Stimulated activated CD8-positive, alpha-beta memory T cell treated with anti-CD3 and anti-CD28 coated beads, Interleukin-4, amount 100 ng/mL, for 48 hours (primary cell): ENCODE measurements around the gene DNAL4.
"Not testable (repeated sequence)": the region's sequence is repeated elsewhere in the genome, so short reads cannot be mapped to it uniquely, and the experiment has no call there.

Experiments used
- DNase-seq: peaks from one replicate; pipeline ENCODE4 v3.0.0-alpha.2; 2020

The DNAL4 gene

DNA sequence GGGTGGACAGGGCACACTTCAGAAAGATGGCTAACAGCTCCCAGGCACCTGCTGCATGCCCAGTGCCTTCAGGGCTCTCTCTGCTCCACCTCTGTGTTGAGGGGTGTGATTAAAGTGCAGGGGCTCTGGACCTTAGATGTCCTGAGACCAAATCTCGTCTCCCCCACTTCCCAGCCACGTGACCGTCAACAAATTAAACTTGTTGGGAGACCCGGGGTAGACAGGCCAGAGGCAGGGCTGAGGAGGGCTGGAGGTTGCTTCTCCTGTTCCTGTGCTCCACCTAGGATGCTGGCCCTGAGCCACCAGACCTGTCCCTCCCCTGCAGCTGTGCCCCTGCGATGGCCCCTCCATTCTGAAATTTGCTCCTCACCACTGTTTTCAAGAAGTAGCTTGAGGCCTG is 32.9 kb upstream of the DNAL4 start:
- DNase-seq: no peak

DNA sequence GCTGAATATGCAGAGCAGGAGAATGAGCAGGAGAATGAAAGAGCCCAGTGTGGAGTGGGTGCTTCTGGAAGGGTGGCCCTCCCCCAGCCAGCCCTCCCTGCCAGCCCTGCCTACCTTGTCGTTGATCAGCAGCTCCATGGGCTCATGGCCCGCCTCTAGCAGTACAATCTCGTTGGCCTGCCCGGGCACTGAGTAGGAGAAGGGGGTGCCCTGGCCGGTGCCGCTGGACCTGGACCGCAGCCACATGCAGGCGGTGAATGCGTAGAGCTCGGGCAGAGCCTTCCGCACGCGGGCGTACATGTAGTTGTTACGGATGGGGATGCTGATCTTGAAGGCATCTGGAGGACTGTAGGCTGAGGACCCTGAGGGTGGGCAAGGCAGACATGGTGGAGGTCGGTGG is 32.4 kb upstream of the DNAL4 start:
- no peak for DNase-seq

DNA sequence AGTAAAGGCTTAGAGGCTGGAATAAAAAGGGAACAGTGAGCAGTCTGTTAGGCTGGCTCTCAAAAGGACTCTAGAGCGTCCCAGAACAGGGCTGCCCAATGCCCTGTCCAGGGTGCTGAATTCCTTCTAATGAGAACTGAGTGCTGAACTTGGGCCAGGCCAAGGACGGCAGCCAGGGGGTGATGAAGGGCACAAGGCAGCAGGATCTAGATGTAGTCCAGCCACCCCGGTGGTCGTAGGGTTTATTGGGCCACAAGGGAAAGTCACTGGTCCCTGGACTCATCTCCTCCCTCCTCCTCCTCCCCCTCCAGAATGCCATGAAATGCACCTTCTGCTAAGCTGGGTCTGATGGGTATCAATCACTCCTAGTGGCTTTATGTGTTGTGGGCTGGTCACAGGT is 30.6 kb upstream of the DNAL4 start:
- DNase-seq: peak; percentile 64

DNA sequence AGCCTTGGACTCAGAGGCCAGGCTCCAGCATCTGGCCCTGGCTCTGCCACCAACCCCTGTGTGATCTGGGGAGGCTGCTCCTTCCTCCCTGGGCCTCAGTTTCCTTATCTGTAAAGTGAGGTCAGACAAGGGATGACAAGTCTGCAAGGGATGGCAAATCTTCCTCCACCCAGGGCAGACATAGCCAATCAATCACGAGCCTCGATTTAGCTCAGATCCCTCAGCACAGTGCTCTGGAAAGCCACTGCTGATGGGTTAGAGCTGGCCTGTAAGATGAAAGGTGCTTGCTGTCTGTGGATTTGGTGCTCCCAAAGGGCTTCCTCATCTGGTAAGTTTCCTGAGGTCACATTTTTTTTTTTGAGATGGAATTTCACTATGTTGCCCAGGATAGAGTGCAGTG is 29.7 kb upstream of the DNAL4 start:
- DNase-seq: no peak

DNA sequence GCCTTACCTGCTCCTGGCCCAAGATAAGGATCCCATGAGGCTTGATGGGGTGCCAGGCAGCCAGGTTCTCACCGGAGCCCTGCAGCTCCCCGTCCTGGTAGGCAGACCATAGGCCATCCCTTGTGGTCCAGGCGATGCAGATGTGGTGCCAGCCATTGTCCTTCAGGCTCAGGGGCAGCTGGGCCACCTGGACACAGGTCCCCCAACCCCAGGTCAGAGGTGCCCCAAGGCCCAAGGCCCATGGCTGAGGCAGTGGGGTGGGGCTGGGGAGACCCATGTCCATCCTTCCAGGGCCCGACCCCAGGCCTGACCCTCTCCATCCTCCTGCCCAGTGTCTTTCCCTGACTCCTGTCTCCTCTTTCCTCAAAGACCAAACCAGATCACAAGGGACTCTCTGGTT is 29.1 kb upstream of the DNAL4 start:
- DNase-seq: no peak

DNA sequence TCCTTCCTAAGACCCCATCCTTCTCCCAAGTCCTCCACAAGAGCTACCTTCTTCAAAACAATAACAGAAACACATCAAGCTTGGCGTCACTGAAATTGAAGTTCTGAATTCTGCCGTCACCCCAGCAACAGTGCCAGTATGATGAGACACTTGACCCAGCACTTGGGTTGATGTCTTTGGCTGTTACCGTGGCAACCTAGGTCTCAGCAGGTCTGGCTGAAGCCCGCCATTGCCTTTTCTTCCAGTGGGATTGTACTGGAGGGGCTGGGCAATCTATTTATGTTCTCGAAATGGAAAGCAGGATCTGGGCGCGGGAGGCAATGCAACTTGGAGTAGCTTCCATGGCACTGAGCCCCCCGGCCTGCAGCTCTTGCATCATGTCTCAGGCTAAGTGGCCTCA is 26.1 kb upstream of the DNAL4 start:
- no peak for DNase-seq

DNA sequence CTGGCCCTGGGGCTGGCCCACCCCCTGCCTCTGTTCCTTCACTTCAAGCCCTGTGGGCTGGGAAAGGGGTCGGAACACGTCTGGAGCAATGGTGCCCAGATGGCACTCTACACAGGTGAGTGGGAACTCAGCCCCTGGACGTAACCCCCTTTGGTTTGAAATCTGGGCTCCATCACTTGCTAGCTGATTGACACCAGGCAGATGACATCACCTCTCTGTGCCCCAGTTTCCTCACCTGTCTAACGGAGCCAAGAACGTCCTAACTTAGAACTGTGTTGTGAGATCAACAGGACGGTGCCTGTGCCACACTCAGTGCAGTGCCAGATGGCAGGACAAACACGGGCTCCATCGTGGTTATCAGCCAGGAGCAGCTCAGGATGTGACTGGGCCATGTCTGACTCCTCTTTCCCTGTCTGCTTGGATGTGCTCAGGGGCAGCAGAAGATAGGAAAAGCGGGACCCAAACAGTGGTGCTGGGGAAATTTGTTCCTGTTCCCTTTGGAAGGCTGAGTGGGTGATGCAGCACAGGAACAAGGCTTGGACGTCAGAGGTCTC is 25.5 kb upstream of the DNAL4 start:
- no peak for DNase-seq

DNA sequence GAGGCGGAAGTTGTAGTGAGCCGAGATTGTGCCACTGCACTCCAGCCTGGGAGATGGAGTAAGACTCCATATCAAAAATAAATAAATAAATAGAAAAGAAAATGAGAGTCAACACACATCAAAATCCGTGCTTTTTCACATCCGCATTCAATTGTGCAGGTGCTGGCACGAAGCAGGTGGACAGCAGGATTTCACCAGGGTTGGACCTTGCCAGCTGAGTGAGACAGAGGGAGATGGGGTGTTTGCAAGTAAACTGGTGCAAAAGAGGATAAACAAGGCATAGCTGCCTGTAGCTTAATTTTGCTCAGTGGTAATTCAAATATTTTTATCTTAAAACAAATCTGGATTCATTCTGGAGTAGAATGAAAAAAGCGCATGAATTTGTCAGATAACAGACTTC is 23.3 kb upstream of the DNAL4 start:
- DNase-seq: no peak

DNA sequence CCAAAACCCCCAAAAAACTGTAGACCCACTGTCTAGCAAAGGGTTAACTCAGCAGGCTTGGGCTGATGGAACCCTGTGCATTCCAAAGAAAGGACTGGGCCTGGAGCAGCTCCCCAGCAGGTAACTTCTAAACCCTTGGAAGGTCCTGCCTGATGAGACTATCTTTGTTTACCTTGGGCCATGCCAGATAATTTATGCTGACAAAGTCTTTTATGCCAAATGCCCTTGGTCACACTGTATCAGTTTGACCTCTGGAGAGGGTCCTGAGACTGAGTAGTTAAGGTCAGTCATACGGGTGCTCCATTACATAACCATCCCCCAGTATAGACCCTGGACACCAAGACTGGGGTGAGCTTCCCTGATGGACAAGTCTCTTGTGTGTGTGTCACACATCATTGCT is 21.9 kb upstream of the DNAL4 start:
- no peak for DNase-seq

DNA sequence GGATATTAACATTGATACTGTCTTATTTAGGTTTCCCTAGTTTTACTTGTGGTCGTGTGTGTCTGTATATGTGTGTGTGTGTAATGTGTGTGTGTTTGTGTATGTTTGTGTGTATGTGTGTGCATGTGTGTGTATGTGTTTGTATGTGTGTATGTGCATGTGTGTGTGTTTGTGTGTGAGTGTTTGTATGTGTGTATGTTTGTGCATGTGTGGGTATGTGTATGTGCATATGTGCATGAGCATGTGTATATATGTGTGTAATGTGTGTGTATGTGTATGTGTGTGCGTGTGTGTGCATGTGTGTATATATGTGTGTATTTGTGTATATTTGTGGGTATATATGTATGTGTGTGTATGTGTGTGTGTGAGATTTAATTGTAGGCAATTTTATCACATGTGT is 17.3 kb upstream of the DNAL4 start:
- DNase-seq: no peak

DNA sequence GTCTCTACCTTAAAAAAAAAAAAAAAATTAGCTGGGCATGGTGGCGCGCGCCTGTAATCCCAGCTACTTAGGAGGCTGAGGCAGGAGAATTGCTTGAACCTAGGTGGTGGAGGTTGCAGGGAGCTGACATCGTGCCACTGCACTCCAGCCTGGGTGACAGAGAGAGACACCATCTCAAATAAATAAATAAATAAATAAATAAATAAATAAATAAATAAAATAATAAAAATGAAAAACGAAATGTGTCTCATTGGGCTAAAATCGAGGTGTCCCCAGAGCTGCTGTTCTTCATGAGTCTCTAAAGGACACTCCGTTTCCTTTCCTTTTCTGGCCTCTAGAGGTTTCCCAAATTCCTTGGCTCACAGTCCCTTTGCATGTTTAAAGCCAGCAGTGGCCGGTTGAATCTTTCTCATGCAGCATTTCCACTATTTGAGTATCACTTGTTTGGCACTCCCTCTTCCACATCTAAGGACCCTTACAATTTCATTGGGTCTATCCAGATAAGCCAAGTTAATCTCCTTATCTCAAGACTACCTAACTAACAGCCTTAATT is 11.2 kb upstream of the DNAL4 start:
- DNase-seq: not testable (repeated sequence)

DNA sequence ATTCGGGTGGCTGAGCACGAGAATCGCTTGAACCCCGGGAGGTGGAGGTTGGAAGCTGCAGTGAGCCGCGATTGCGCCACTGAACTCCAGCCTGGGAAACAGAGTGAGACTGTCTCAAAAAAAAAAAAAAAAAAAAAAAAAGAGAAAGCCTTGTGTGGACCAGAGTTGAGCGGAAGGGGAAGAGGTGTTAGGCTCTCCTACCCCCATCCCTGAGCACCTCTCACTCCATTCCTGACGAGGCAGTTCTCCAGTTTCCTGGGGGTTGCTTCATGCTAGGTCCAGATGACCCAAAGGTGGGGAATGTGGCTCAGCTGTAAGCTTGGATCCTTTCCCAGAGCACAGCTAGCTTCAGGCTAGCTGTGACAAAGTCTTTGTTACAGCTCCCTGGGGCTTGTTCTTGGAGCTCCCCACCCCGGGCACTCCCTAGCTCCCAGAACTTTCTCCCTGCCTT is 8.8 kb upstream of the DNAL4 start:
- no peak for DNase-seq

DNA sequence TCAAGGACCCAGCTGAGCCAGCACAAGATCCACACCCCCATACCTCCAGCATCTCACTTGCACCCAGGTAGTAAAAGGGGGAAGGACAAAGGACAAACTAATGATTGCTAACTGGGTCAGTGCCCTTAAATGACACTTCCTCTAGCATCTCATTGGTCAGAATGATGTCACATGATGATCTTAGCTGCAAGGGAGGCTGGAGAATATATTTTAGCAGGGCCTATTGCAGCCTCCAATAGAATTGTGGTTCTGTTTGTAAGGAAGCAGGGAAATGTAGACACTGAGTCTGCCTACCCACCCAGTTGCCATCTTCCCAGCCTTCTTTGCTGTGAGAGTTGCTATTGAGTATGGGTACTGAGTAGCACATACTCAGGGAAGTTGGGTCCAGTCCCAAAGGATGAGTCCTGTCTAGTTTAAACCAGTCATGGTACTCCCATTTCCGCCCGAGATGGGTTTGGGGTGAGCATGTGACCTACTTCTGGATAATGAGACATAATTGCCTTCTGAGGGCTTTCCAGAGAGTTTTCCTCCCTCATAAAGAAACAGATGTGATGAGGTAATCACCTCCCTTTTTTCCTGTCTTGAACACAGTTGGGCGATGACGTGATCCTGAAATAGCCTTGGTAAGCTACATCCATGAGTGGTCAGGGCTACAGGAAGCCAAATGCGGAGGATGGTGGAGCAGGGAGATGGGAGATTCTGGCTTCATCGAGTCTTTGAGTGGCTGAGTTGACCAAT is 5.5 kb upstream of the DNAL4 start:
- DNase-seq: no peak

DNA sequence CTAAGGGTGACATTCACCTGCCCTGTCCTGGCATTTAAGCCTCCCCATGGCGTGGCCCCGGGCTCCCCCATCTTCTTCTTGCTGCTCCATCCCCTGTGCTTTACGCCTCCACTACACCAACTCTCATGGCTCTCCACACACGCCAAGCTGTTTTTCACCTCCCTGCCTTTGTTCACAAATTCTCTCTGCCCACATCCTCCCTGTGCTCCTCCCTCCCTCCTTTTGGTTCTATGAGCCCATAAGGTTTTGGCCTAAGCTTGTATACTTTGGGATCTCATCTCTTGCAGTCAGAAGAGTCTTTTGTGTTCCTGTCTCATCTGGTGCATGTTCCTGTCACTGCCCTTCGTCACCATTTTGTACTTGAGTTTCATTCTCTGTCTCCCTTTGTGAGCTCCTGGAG is 4.6 kb upstream of the DNAL4 start:
- no peak for DNase-seq

DNA sequence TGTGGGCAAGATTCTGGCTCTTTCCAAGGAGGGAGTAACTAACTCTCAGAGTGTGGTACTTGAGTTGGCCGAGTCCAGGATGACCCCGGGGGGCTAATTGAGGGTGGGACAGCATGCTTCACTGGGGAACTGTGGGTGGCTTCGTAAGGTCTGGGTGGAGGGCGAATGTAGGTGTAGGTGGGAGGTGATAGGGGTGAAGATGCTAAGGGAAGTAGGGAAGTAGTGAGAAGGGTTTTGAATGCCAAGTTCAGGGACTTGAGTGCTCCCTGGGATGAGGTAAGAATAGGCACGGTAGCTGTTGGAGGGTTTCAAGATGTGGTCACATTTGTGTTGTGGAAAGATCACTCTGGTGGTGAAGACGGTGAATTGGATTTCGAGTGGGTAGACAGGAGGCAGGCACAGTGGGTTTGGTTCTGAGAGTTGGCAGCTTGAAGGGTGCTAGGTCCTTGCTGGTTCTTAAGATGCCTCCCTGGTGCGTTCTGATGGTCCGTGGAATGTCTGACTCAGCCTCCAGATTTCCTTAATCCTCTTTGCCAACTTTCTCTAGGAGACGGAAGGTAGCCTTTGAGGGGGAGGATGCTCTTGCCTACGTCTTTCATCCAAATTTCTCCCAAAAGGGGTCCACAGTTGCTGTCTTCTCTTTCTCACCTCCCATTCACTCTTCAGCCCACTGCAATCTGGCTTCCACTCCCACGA is 2.5 kb upstream of the DNAL4 start:
- no peak for DNase-seq

DNA sequence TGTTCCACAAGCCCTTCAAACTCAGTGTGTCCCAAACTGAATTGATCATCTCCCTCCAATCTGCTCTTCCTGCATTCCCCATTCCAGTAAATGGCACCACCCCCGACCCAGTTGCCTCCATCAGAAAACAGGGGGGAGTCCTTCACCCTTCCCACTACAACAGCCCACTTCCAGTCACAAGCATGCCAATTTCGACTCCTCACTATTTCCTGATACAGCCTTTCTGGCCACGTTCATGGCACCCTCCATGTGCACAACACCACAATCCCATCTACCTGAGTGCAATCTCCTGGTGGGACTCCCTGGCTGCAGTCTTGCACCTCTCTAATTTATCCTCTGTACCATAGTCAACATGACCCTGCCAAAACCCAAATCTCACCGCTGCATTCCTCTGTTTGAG is 1.6 kb upstream of the DNAL4 start:
- no peak for DNase-seq

DNA sequence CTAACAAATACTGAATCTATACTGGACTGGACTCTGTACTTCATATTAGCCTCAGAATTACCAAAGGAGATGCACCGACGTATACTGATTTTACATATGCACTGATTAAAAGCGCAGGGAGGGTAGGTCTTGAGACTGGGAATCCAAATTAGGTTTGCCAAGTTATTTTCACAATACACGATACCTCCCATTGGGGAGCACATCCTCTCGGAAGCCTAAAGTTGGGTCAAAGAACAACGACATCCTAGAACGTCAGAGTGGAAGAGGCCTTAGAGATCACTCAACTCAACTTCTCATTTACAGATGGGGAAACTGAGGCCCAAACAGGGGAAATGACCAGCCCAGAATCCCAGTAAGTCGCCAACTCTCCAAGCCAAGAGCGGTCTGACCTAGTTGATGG is 626 bp downstream of the DNAL4 start:
- no peak for DNase-seq

DNA sequence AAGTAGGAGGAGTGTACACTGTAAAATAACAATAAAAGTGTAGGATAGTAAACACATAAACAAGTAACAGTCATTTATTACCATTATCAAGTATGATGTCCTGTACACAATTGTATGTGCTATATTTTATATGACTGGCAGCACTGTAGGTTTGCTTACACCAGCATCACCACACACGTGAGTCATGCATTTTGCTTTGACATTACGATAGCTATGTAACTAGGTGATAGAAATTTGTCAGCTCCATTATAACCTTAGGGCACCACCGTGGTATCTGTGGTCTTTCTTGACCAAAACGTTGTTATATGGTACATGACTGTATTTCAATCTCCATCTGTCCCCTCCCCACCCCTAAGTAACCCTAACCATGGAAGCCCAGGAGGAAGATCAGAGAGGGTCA is 1.1 kb downstream of the DNAL4 start:
- peak; percentile 38 for DNase-seq

DNA sequence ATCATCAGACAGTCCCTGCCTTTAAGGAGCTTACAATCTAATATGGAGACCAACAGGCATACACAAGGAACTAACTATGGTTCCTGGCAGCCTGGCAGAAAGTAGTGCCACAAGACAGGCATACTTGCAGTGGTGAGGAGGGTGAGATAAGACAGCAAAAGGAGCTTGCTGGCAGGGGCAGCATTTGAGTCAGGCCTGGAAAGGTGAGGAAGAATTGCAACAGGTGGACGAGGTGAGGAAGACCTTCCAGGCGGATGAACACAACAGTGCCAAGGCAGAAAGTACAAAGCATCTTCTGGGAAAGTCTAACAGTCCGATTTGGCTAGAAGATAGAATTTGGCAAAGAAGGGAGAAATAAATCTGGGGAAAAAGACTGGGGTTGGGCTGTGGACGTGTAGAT is 4.3 kb downstream of the DNAL4 start:
- no peak for DNase-seq

DNA sequence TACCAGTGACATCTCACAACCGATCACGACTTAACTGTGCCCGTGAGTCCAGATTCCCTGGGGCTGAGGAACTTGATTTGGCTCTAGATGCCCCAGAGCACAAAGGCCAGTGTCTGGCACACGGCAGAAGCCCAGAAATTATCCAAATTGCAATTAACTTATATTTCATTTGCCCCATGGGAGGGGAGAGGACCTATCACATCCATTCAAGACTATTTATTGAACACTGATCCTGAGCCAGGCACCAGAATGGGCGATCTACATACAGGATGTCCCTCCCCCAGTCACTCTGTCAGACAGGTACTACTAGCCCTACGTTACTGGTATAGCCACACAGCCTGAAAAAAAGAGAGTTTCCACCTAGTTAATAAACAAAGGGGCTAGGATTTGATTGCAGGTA is 5.1 kb downstream of the DNAL4 start:
- DNase-seq: no peak

DNA sequence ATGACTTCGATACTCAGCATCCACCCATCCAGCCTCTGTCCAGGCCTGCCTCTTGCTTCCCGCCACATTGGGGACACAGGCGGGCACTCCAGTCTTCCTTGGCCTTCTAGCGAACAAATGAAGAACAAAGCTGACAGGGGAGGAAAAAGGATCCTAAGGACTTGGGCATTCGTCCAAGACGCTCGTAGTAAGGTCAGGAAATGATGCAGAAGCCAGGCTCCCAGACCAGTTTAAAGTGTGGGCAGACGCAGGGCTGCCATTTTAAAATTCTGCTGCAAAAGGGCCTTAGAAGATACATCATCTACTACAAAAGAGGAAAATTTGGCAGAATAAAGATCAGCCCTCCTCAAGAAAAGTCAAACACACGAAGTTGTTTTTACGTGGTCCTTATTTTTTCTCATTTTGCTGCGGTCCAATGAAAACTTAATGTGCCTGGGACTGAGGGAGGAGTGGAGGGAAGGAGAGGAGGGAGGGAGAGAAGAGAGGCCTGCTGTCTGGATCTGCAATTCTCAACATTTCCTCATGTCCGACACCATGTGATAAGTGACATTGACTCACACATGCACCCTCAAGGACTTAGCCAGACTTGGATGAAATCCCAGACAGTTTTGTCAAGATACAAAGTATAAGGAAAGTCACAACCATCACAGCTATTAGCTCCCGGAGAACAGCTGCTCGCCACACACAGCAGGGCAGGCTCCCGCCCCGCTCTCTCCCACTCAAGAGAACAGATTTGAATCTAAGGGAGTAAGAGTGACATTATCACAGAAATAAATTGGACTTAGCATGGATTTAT is 5.7 kb downstream of the DNAL4 start:
- no peak for DNase-seq

DNA sequence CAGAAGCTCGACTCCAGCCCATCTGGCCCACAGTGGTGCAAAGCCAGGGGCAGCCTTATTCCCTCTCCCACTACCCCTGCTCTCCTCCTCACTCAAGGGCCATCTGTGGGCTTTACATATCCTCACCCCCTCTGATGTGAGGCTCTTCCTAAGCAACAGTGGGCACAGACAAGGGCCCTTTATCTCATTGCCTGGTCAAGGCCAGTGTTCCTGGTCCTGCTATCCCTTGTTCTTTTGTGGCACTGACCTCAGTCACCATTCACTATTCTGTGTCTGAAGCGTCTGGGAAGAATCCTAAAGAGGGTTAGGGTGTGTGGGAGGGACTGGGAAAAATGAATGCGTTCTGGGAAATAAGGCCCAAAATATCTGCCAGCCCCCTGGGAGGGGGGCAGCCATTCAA is 7.3 kb downstream of the DNAL4 start:
- DNase-seq: no peak

DNA sequence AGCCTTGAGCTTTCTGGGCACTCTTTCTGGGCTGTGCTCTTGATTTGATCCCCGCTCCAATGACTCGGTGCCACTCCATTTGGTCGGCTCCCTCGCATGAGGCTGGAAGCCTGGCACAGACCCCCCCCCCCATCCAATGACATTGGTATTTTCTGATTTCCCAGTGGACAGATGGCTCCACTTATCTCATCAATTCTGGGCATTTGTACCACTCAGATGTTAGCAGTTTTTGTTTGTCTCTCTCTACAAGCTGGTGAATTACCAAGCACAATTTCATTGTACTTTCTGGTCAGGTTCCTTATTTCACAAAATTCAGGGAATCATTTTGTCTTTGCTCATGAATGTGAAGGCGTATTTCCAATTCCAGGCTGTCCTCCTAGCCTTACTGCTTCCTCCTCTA is 9.1 kb downstream of the DNAL4 start:
- no peak for DNase-seq
